GM20431 (cell line): ENCODE results near the gene KIF5B.
"Not testable (repeated sequence)": the region's sequence is repeated elsewhere in the genome, so short reads cannot be mapped to it uniquely, and the experiment has no call there.

Source experiments
- in situ Hi-C: fragments of 300-500 bp; cut with MseI, MboI; formaldehyde crosslinking; loops from one replicate; pipeline ENCODE4 v1.15.0; 2020; ENCODE audit warnings: low sequenced_read_pairs; ENCODE audit not compliant: unreplicated experiment

KIF5B gene

GRCh38 chr10:31974434-31975124 lies 81.6 kb downstream of the KIF5B start:
- in situ Hi-C loops, result loop anchor here (25.0 kb wide), 1 partner anchor 112 kb away; no protein-coding TSS in a partner anchor

GRCh38 chr10:31972519-31973041 lies 83.6 kb downstream of the KIF5B start:
- in situ Hi-C loops, result no loop called here

- in situ Hi-C loops, result not testable (repeated sequence)
These were observed 86.4 kb downstream of the KIF5B start for GRCh38 chr10:31969847-31970246.

- in situ Hi-C loops, result no loop called here
These were observed 92.6 kb downstream of the KIF5B start for GRCh38 chr10:31963589-31963980.

GRCh38 chr10:31962826-31963588 lies 93.2 kb downstream of the KIF5B start:
- in situ Hi-C loops, result no loop called here

- in situ Hi-C loops, result no loop called here
These were observed 94.7 kb downstream of the KIF5B start for GRCh38 chr10:31961277-31962074.

- in situ Hi-C loops, result no loop called here
These were observed 96.6 kb downstream of the KIF5B start for GRCh38 chr10:31959461-31960173.
